Tibial artery (tissue), 4 donors: Measurements from ENCODE around the gene TM6SF1.

Source experiments
- DNase-seq, 2 donors: peaks; one replicate each; pipeline ENCODE4 v3.0.0-alpha.2; 2019
- H3K27ac ChIP-seq, 2 donors: fragments of 200-600 bp; sonication (generic) in 1 of 2; 1 replicate in 1 of 2; 2 replicates in 1 of 2; pipeline ENCODE4 v1.5.1; 2018 to 2019; ENCODE audit warnings: mild to moderate bottlenecking in 1 of 2
- H3K27me3 ChIP-seq, 2 donors: fragments of 200-600 bp; sonication (generic) in 1 of 2; one replicate each; pipeline versions ENCODE4 v1.5.1 to v1.6.0; 2016 to 2019
- H3K36me3 ChIP-seq, 3 donors: fragments of 200-600 bp; sonication (generic) in 2 of 3; one replicate each; pipeline ENCODE4 v1.5.1; 2016 to 2019; ENCODE audit warnings: mild to moderate bottlenecking in 2 of 3
- H3K4me1 ChIP-seq, 4 donors: fragments of 200-600 bp; sonication (generic) in 2 of 4; 1 replicate in 3 of 4; 2 replicates in 1 of 4; pipeline ENCODE4 v1.5.1; 2016 to 2019
- H3K4me3 ChIP-seq, 2 donors: fragments of 200-600 bp; sonication (generic) in 1 of 2; 1 replicate in 1 of 2; 2 replicates in 1 of 2; pipeline ENCODE4 v1.5.1; 2018 to 2019; ENCODE audit warnings: mild to moderate bottlenecking in 2 of 2
- H3K9me3 ChIP-seq, 3 donors: fragments of 200-600 bp; sonication (generic) in 1 of 3; one replicate each; pipeline ENCODE4 v1.5.1; 2016 to 2019
- intact Hi-C: fragments of 100-400 bp; cut with DNase I; formaldehyde crosslinking; loops from one replicate; pipeline ENCODE4 v1.15.0; 2023; ENCODE audit warnings: low total_unique reads
- TF ChIP-seq, protein P1 (sequence below), 2 experiments: fragments of 200-600 bp in 1 of 2; fragments of 450-650 bp in 1 of 2; IDR thresholded peaks; one replicate each; pipeline ENCODE4 v1.5.1; 2017 to 2019; ENCODE audit warnings: antibody characterized with exemption in 2 of 2, mild to moderate bottlenecking in 1 of 2, moderate library complexity in 1 of 2

Gene TM6SF1

GRCh38 chr15:83109532-83109931, 2.1 kb downstream of the TM6SF1 start:
- H3K27ac ChIP-seq, result no peak overlapping the region
- H3K36me3 ChIP-seq, result peaks cover 0 to 5% (median 3%) of the 10 kb centered on the region in 3 donors
- peaks cover 0 to 22% (median 15%) of the 10 kb centered on the region in 4 donors for H3K4me1 ChIP-seq
- H3K27me3 ChIP-seq, result peaks cover 0 to 15% of the 10 kb centered on the region in 2 donors
- intact Hi-C loops, result loop anchor here (10.0 kb wide), 1 partner anchor 95 kb away; the partner anchor contains the start of gene C15orf40
- no peak overlapping the region for H3K4me3 ChIP-seq
- DNase-seq, result no peak
- TF ChIP-seq, protein P1, sequence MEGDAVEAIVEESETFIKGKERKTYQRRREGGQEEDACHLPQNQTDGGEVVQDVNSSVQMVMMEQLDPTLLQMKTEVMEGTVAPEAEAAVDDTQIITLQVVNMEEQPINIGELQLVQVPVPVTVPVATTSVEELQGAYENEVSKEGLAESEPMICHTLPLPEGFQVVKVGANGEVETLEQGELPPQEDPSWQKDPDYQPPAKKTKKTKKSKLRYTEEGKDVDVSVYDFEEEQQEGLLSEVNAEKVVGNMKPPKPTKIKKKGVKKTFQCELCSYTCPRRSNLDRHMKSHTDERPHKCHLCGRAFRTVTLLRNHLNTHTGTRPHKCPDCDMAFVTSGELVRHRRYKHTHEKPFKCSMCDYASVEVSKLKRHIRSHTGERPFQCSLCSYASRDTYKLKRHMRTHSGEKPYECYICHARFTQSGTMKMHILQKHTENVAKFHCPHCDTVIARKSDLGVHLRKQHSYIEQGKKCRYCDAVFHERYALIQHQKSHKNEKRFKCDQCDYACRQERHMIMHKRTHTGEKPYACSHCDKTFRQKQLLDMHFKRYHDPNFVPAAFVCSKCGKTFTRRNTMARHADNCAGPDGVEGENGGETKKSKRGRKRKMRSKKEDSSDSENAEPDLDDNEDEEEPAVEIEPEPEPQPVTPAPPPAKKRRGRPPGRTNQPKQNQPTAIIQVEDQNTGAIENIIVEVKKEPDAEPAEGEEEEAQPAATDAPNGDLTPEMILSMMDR (IDR thresholded peaks at IDR 0.05), result no peak
- H3K9me3 ChIP-seq, result no peaks in the 10 kb centered on the region

- H3K9me3 ChIP-seq, result no peaks in the 10 kb centered on the region
- H3K4me3 ChIP-seq, result no peak overlapping the region
- H3K36me3 ChIP-seq, result peaks cover 0 to 10% (median 9%) of the 10 kb centered on the region in 3 donors
- DNase-seq, result no peak
- intact Hi-C loops, result no loop called here
- H3K4me1 ChIP-seq, result peaks cover 0 to 22% (median 15%) of the 10 kb centered on the region in 4 donors
- peaks cover 0 to 15% of the 10 kb centered on the region in 2 donors for H3K27me3 ChIP-seq
- TF ChIP-seq, protein P1 (IDR thresholded peaks at IDR 0.05), result no peak
- no peak overlapping the region for H3K27ac ChIP-seq
These were observed 2.9 kb downstream of the TM6SF1 start for GRCh38 chr15:83110381-83110780.

DNA sequence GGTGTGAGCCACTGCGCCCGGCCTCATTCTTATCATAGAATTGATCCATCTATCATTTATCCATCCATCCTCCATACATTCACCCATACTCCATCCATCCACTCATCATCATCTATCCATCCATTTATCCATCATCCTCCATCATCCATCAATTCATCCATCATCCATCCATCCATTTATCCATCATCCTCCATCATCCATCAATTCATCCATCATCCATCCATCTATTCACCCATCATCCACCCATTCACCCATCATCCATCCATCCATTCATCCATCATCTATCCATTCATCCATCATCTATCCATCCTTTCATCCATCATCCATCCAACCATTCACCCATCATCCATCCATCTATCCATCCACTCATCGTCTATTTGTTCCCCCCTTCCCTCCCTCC, 3.7 kb downstream of the TM6SF1 start:
- Histone ChIP-seq H3K4me3 (no peak overlapping the region), H3K9me3 (no peaks in the 10 kb centered on the region), H3K27me3 (peaks cover 0 to 15% of the 10 kb centered on the region in 2 donors), H3K27ac (no peak overlapping the region), H3K36me3 (peaks cover 0 to 14% (median 13%) of the 10 kb centered on the region in 3 donors), H3K4me1 (peaks cover 0 to 22% (median 15%) of the 10 kb centered on the region in 4 donors)
- intact Hi-C loops, result no loop called here
- no peak for DNase-seq
- TF ChIP-seq, protein P1 (IDR thresholded peaks at IDR 0.05), result no peak

DNA sequence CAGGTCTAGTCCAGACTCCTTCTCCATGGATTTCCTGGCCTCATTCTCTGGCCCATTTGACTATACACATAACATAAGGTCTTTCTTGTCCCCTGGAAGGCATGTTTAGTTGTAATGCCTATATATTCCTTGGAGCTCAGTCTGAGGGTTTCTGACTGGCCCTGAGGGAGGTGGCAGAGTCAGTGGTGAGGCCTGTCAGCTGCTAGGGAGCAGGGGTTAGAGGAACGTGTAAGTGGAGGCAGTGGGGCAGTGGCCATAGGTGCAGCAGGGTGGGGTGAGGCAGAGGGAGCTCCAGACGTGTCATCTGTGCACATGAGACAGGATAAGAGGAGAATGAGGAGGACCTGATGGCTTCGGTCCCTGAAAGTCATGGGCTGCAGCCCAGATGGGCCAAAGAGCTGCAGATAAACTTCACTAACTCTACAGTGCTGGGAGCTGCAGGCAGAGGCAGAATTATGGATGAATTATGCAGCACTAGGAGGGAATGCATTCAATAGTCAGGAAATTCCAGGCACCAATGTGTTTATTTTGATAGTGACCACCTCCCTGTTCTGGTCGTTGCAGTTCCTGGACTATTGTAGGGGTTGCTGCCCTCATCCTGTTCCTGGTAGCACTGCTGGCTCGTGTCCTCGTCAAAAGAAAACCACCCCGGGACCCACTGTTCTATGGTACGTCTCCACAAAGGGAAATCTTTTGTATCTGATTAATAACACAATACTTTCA, 4.9 kb downstream of the TM6SF1 start:
- peaks cover 0 to 14% of the 10 kb centered on the region in 2 donors for H3K27me3 ChIP-seq
- H3K27ac ChIP-seq, result no peak overlapping the region
- H3K4me1 ChIP-seq, result peaks cover 0 to 17% (median 11%) of the 10 kb centered on the region in 4 donors
- H3K9me3 ChIP-seq, result no peaks in the 10 kb centered on the region
- TF ChIP-seq, protein P1 (IDR thresholded peaks at IDR 0.05), result no peak
- H3K36me3 ChIP-seq, result peaks cover 0 to 14% (median 13%) of the 10 kb centered on the region in 3 donors
- H3K4me3 ChIP-seq, result no peak overlapping the region
- intact Hi-C loops, result no loop called here
- no peak for DNase-seq

- TF ChIP-seq, protein P1 (IDR thresholded peaks at IDR 0.05), result no peak
- Histone ChIP-seq H3K4me3 (no peak overlapping the region), H3K27ac (no peak overlapping the region), H3K36me3 (peaks cover 0 to 14% (median 13%) of the 10 kb centered on the region in 3 donors), H3K4me1 (peaks cover 0 to 11% (median 7%) of the 10 kb centered on the region in 4 donors), H3K9me3 (no peaks in the 10 kb centered on the region), H3K27me3 (peaks cover 0 to 9% of the 10 kb centered on the region in 2 donors)
- intact Hi-C loops, result no loop called here
- DNase-seq, result no peak
These were observed 5.5 kb downstream of the TM6SF1 start for GRCh38 chr15:83112956-83113299.
